ENCODE results near the gene HACD2.

- TF ChIP-seq, protein P1, sequence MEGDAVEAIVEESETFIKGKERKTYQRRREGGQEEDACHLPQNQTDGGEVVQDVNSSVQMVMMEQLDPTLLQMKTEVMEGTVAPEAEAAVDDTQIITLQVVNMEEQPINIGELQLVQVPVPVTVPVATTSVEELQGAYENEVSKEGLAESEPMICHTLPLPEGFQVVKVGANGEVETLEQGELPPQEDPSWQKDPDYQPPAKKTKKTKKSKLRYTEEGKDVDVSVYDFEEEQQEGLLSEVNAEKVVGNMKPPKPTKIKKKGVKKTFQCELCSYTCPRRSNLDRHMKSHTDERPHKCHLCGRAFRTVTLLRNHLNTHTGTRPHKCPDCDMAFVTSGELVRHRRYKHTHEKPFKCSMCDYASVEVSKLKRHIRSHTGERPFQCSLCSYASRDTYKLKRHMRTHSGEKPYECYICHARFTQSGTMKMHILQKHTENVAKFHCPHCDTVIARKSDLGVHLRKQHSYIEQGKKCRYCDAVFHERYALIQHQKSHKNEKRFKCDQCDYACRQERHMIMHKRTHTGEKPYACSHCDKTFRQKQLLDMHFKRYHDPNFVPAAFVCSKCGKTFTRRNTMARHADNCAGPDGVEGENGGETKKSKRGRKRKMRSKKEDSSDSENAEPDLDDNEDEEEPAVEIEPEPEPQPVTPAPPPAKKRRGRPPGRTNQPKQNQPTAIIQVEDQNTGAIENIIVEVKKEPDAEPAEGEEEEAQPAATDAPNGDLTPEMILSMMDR (IDR thresholded peaks at IDR 0.05; ENCODE audit: insufficient read depth, low read depth, low read length), result no peak
- no peak for TF ChIP-seq EZH2 (IDR thresholded peaks at IDR 0.05; ENCODE audit: insufficient read depth, low read length)
Measured at GRCh38 chr3:123486460-123486859, 98.4 kb downstream of the HACD2 start.
